GM21423 (cell line): ENCODE results near the gene DELE1.

Experiments
- ATAC-seq: cut with Tn5 transposase; IDR thresholded peaks from one replicate; pipeline ENCODE4 v1.9.1; 2021; ENCODE audit warnings: mild to moderate bottlenecking, moderate library complexity; ENCODE audit not compliant: unreplicated experiment

Gene DELE1

GRCh38 chr5:141978389-141978788, 54.7 kb downstream of the DELE1 start:
- ATAC-seq = no peak

GRCh38 chr5:141982626-141983025, 59.0 kb downstream of the DELE1 start:
- no peak for ATAC-seq

GRCh38 chr5:141986072-141986471, 62.4 kb downstream of the DELE1 start:
- no peak for ATAC-seq

- ATAC-seq = no peak
Measured at GRCh38 chr5:141989720-141990119, 66.0 kb downstream of the DELE1 start.
